ENCODE measurements around the gene CDC42EP2. TPM values are rescaled to one million over a fixed set of nuclear protein-coding genes. Genes with fewer than 3 reads are reported as not detected.

CDC42EP2 gene
- total and polyA plus RNA-seq, 10 of the 15 experiments (the other 5 are each of a cell fraction or from before 2014, with no cell fraction given) = 0.03 to 1.2 (median 0.09) TPM; not detected in 3

GRCh38 chr11:65314501-65315203, at the start of gene CDC42EP2 (continued):
- TF ChIP-seq IRF5 (IDR thresholded peaks at IDR 0.05; ENCODE audit: borderline replicate concordance) = no peak
- no peak for TF ChIP-seq ZNF622 (IDR thresholded peaks at IDR 0.05)
- no peak for TF ChIP-seq GABPA (IDR thresholded peaks at IDR 0.05; ENCODE audit: low read depth)
- TF ChIP-seq PAX5 (IDR thresholded peaks at IDR 0.05; ENCODE audit: borderline replicate concordance, low read depth, low read length) = no peak
- no peak for TF ChIP-seq RBBP5 (conservative IDR thresholded peaks at IDR 0.05)
- no peak for TF ChIP-seq SREBF1 (IDR thresholded peaks at IDR 0.05; ENCODE audit: low read length)
- no peak for TF ChIP-seq TCF7 (IDR thresholded peaks at IDR 0.05; ENCODE audit: borderline replicate concordance)
- TF ChIP-seq RFX5 (IDR thresholded peaks at IDR 0.05; ENCODE audit: low read depth, low read length) = no peak
- TF ChIP-seq EZH2 (IDR thresholded peaks at IDR 0.05; ENCODE audit: borderline replicate concordance, control insufficient read depth, low read depth, low read length) = no peak
- no peak for TF ChIP-seq RELA (IDR thresholded peaks at IDR 0.05; ENCODE audit: borderline replicate concordance, partially characterized antibody)
- no peak for TF ChIP-seq TBL1XR1 (IDR thresholded peaks at IDR 0.05; ENCODE audit: low read depth, low read length)
- TF ChIP-seq MYC (IDR thresholded peaks at IDR 0.05; ENCODE audit: insufficient read depth, insufficient read length, insufficient replicate concordance, low read length, severe bottlenecking) = no peak
- no peak for TF ChIP-seq KAT2A (conservative IDR thresholded peaks at IDR 0.05; ENCODE audit: control insufficient read depth, low read depth, low read length)
- peak; percentile 50; the same call in 1 of the 2 replicates for TF ChIP-seq SIN3A (IDR thresholded peaks at IDR 0.05; ENCODE audit: low read depth, low read length)
- TF ChIP-seq SPI1 (IDR thresholded peaks at IDR 0.05; ENCODE audit: borderline replicate concordance, insufficient read depth, low read depth, low read length) = no peak
- TF ChIP-seq CHD2 (IDR thresholded peaks at IDR 0.05; ENCODE audit: borderline replicate concordance, low read depth, low read length) = no peak
- no peak for TF ChIP-seq ZNF217 (IDR thresholded peaks at IDR 0.05)
- no peak for TF ChIP-seq CBFB (IDR thresholded peaks at IDR 0.05; ENCODE audit: low read depth)
- no peak for TF ChIP-seq MYB (IDR thresholded peaks at IDR 0.05; ENCODE audit: borderline replicate concordance, low read depth, low read length)
- TF ChIP-seq, protein P1, sequence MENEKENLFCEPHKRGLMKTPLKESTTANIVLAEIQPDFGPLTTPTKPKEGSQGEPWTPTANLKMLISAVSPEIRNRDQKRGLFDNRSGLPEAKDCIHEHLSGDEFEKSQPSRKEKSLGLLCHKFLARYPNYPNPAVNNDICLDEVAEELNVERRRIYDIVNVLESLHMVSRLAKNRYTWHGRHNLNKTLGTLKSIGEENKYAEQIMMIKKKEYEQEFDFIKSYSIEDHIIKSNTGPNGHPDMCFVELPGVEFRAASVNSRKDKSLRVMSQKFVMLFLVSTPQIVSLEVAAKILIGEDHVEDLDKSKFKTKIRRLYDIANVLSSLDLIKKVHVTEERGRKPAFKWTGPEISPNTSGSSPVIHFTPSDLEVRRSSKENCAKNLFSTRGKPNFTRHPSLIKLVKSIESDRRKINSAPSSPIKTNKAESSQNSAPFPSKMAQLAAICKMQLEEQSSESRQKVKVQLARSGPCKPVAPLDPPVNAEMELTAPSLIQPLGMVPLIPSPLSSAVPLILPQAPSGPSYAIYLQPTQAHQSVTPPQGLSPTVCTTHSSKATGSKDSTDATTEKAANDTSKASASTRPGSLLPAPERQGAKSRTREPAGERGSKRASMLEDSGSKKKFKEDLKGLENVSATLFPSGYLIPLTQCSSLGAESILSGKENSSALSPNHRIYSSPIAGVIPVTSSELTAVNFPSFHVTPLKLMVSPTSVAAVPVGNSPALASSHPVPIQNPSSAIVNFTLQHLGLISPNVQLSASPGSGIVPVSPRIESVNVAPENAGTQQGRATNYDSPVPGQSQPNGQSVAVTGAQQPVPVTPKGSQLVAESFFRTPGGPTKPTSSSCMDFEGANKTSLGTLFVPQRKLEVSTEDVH (IDR thresholded peaks at IDR 0.05; ENCODE audit: low read depth, partially characterized antibody) = no peak
- TF ChIP-seq, protein P2, sequence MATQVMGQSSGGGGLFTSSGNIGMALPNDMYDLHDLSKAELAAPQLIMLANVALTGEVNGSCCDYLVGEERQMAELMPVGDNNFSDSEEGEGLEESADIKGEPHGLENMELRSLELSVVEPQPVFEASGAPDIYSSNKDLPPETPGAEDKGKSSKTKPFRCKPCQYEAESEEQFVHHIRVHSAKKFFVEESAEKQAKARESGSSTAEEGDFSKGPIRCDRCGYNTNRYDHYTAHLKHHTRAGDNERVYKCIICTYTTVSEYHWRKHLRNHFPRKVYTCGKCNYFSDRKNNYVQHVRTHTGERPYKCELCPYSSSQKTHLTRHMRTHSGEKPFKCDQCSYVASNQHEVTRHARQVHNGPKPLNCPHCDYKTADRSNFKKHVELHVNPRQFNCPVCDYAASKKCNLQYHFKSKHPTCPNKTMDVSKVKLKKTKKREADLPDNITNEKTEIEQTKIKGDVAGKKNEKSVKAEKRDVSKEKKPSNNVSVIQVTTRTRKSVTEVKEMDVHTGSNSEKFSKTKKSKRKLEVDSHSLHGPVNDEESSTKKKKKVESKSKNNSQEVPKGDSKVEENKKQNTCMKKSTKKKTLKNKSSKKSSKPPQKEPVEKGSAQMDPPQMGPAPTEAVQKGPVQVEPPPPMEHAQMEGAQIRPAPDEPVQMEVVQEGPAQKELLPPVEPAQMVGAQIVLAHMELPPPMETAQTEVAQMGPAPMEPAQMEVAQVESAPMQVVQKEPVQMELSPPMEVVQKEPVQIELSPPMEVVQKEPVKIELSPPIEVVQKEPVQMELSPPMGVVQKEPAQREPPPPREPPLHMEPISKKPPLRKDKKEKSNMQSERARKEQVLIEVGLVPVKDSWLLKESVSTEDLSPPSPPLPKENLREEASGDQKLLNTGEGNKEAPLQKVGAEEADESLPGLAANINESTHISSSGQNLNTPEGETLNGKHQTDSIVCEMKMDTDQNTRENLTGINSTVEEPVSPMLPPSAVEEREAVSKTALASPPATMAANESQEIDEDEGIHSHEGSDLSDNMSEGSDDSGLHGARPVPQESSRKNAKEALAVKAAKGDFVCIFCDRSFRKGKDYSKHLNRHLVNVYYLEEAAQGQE (IDR thresholded peaks at IDR 0.05; ENCODE audit: low read depth, low read length) = peak; percentile 41; the same call in 1 of the 2 replicates
- no peak for TF ChIP-seq MXI1 (IDR thresholded peaks at IDR 0.05; ENCODE audit: low read depth, low read length)

Measured in GM12878 (cell line).